GM19351 (cell line): Measurements from ENCODE around the gene SPATS2.
"Not testable (repeated sequence)": the region's sequence is repeated elsewhere in the genome, so short reads cannot be mapped to it uniquely, and the experiment has no call there.

Source experiments
- ATAC-seq: cut with Tn5 transposase; IDR thresholded peaks from one replicate; pipeline ENCODE4 v1.9.1; 2021; ENCODE audit warnings: mild to moderate bottlenecking, moderate library complexity; ENCODE audit not compliant: unreplicated experiment

The SPATS2 gene

GRCh38 chr12:49509681-49510080 lies 142.4 kb downstream of the SPATS2 start:
- not testable (repeated sequence) for ATAC-seq

- no peak for ATAC-seq
Measured at GRCh38 chr12:49511410-49511809, 144.1 kb downstream of the SPATS2 start.

DNA sequence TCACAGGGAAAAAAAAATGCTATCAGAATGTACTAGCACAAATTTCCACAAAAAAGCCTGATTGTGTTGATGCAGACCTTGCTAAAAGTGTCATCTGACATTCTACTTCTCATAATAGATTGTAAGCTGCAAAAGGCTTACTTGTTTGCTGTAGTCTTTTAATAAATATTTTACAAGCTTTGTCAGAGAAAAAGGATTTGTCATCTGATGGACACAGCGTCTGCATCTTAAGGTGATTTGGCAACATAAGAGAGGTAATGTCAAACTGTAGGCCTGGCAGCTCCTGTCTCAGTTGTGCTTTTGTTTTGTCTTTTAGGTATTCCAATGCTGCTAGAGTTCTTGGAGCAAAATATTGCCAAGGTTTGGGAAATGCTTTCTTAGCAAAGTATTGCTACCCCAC lies 145.3 kb downstream of the SPATS2 start:
- ATAC-seq = no peak

DNA sequence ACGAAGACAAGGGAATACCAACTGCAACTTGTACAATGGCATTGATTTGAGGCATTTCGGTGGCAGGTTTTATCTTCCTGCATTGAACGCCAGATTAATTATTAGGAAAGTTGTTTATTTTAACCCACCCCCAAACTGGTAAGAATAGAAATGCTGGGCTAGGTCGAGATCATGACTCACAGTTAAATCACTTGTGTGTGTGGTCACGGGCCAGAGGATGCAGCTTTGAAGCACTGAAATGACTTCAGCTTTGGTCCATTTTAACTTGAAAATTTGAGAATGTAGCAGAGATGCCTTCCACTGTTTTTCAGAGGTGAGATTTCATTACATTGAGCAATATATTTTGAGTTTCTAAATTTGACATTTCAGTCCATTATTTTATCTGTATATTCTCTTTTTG lies 148.0 kb downstream of the SPATS2 start:
- no peak for ATAC-seq

DNA sequence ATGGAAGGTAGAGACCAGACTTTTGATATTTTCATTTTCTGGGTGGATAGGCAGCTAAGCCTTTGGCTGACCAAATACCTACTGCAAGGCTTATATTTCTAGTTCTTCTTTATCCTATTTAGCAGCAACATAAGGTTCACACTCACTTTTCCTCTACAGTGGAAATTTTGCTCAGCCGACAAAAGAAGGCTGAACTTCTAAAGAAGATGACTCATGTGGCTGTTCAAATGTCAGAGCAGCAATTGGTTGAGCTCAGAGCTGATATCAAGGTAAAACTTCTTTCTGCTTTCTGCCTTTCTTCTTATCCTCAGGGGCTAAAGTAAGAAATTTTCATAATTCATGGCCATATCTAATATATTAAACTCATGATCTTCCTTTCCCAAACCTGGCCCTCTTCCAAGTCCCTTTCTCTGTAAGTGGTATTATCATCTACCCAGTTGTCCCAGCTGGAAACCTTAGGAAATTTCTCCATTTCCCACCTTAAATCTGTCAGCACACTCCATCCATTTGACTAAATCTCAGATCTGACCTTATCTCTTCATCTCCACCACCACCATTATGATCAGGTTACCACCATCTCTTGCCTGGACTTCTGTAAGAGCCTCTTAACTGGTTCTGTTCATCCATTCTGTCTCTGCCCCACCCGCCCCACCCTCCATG lies 151.8 kb downstream of the SPATS2 start:
- ATAC-seq = no peak

GRCh38 chr12:49519574-49519936 lies 152.3 kb downstream of the SPATS2 start:
- no peak for ATAC-seq

GRCh38 chr12:49521389-49521788 lies 154.1 kb downstream of the SPATS2 start:
- ATAC-seq = no peak

GRCh38 chr12:49524660-49525324 lies 157.5 kb downstream of the SPATS2 start:
- ATAC-seq = no peak

GRCh38 chr12:49525942-49526341 lies 158.7 kb downstream of the SPATS2 start:
- ATAC-seq = no peak

DNA sequence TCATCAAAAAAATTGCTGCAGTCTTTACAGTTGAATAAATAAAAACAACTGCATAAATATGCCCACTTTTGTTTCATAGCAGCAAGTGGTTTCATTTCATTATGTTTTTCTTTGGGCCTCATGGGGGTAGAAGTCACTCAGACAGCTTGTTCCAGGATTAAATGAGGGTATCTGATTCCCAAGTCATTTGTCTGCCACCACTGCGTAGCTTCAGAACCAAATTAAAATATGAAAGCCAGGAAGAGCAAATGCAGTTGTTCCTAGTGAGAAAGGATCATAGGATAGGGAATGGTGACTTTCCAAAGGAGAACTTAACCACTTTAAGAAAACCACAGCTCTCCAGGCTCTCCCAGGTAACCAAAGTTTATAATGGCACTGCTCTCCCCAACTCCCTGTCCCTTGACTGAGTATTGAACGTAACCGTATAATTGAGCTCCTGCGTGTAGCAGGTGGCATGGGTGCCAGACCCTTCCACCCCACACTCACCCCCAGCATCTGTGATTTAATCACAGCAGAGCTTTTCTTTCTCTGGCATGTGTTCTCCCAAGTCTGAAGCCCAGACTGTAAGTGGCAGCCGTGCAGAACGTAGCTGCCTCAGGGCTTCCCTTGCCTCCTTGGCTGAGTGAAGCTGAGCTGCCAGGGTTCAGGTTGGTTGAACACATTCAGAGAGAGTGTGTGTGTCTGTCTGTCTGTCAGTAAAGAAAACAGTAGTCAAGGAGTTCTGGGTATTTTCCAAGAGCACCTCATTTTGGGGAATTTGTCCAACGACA lies 160.3 kb downstream of the SPATS2 start:
- ATAC-seq = no peak

- no peak for ATAC-seq
Measured at GRCh38 chr12:49529414-49529813, 162.2 kb downstream of the SPATS2 start.

DNA sequence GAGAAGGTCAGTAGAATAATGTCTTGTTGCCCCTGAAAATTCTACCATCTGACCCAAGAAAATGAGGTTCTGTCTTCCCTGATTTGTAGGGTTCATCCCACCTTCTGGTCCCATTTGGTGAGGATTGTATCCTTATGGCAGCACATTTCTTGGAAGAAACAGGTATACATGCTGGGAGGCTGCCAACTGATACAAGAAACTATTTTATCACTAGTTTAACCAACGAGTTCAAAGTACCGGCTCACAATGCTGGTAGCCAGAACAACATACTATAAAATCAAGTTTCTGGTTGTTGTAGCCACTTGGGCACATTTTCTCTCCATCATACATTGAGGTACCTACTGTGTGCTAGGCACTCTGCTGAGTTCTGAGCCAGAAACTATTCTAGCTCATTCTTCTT lies 164.5 kb downstream of the SPATS2 start:
- ATAC-seq = no peak

DNA sequence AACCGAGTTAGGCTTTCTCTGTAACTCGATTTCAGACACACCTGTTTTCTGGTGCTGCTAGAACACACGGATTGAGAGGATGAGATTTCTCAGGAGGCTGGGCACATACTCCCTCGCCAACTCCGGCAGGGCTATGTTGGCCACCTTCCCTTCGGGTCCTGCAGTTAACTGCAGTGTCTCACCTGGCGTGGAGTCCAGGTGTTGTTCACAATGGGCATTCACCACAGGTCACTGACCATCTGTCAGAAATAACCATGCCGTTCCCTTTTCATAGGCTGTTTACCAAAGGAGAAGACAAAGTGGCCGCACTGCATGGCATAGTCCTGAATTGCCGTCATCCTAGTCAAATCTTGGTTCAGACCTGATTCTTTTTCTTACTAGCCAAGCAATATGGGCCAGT lies 166.1 kb downstream of the SPATS2 start:
- ATAC-seq = no peak

DNA sequence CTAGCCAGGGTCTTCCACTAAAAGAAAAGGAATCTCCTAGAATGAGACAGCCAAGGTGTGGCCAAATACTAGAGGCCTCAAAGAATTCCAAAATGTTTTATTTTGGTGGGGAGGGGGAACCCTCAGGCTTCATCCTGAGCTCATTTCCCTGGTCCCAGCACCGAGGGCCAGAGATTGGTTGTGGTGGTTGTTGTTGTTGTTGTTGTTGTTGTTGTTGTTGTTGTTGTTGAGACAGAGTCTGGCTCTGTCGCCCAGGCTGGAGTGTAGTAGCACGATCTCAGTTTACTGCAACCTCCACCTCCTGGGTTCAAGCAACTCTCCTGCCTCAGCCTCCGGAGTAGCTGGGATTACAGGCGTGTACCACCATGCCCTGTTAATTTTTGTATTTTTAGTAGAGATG lies 166.9 kb downstream of the SPATS2 start:
- not testable (repeated sequence) for ATAC-seq

DNA sequence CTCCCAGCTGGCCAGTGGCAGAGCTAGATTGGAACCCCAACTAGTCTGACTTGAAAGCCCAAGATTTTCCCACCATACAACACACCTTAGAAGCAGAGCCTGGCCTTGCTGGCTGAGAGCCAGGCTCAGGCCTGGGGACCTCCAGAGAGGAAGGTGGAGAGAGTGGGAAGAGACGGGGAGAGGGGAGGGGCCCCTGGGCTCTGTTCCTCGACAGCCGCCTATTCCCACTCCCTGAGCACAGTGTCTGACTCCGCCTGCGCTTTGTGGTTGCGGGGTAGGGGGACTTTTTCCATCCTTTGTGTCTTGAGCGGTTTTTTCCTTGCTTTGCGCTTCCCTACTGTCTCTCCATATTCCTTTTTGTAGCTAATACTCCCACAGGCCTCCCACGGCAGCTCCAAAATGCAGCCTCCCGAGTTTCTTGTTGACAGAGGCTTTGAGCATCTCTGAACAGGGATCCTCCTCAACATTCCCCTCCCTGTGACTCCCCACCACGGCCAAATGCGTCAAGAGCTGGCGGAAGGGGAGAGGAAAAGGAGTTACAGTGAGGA lies 167.5 kb downstream of the SPATS2 start:
- ATAC-seq = no peak

DNA sequence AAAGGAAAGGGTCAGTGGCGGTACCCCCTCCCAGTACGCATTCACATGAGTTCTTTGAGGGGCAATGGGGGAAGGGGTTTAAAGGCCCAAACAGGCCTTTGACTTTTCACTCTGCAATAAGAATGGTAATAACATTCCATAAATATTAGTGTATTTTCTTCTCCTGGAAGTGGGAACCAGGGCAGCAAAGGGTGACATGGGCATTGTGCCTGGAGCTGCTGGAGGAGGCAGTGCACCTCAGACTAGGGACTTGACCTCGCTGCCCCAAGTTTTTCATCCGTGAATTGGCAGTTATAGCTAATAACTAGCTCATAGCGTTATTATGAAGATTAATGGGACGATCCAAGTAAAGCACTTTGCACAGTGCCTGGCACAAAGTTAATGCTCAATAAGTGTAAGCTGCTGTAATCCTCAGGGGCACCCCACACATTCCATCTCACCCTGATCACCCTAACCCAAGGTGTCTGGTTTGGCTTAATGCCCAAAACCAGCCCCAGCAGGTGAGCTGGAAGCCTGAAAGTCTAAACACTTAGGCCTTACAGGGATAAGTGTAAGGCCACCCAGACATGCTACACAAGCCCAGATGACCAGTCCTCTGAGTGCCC lies 168.8 kb downstream of the SPATS2 start:
- ATAC-seq = no peak

DNA sequence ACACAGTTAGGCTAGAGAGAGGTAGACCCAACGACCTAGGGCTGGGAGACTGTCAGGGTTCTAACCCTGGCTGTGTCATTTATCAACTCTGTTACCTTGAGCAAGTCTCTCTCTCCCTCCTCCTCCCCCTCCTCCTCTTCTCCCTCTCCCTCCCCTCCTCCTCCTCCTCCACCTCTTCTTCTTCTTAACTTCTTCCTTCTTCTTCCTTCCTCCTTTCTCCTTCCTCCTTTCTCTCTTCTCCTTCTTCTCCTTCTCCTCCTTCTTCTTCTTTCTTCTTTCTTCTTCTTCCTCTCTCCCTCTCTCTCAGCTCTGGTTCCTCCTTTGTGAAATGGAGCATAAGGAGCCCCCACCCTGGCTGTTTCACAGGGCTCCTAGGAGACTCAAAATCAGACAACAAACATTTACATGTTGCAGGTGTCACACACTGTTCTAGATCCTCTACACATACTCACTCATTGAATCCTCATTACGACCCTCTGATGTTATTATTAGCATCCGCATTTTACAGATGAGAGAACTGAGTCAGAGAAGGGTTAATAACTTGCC lies 169.3 kb downstream of the SPATS2 start:
- no peak for ATAC-seq

DNA sequence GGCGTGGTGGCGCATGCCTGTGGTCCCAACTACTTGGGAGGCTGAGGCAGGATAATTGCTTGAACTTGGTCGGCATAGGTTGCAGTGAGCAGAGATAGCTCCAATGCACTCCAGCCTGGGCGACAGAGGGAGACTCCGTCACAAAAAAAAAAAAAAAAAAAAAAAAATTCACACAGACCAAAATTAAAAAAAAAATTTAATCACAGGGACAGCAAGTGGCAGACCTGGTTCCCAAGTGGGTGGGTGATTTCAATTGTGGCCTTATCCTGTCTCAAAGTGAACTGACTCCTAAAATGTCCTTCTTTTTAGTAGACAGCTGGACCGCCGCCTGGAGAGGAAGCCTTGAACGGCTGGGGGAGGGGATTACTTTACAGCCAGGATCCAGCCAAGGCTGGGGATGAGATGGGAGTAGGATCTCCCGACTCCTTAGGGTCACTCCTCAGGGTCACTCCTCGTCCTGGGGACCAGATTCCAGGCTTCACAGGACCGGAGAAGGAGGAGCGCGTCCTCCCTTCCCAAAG lies 170.0 kb downstream of the SPATS2 start:
- no peak for ATAC-seq

DNA sequence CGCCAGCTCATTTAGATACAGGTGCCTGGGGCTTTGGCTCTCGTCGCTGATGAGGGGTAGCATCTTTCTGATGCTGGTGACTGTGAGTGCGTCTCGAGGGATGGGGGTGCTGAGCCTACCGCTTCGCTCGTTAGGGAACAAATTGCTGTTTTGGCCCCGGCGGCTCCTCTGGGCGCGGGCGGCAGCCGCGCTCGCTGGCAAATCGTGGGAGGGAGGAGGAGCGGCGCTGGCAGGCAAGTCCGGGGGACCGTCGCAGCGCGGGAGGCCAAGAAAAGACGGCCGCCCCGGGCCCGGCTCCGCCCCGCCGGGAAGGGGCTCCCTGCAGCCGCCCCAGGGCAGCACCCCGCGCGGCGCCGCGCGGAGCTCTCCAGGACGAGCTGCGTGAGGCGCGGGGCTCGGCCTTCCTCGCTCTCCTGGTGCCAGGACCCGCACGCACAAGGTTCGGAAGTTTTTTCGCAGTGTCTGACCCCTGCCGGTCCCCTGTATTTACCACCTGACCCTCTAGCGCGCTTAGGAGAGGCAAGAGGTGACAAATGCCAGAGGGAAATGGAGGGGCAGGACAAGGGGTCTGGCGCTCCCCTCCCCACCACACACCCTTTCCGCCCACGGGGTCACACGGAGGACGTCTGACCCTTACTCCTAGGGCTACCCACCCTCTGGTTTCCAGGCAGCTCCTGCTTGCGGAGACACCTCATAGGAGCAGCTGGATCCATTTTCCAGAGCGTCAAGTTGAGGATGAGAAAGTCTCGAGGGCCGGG lies 170.7 kb downstream of the SPATS2 start:
- no peak for ATAC-seq
